GM03348 (cell line): ENCODE data around the gene FNIP1.
"Not testable (repeated sequence)": the region's sequence is repeated elsewhere in the genome, so short reads cannot be mapped to it uniquely, and the experiment has no call there.

Source experiments
- DNase-seq: peaks from one replicate; pipeline ENCODE4 v3.0.0; 2012; ENCODE audit warnings: low spot score

The FNIP1 gene

DNA sequence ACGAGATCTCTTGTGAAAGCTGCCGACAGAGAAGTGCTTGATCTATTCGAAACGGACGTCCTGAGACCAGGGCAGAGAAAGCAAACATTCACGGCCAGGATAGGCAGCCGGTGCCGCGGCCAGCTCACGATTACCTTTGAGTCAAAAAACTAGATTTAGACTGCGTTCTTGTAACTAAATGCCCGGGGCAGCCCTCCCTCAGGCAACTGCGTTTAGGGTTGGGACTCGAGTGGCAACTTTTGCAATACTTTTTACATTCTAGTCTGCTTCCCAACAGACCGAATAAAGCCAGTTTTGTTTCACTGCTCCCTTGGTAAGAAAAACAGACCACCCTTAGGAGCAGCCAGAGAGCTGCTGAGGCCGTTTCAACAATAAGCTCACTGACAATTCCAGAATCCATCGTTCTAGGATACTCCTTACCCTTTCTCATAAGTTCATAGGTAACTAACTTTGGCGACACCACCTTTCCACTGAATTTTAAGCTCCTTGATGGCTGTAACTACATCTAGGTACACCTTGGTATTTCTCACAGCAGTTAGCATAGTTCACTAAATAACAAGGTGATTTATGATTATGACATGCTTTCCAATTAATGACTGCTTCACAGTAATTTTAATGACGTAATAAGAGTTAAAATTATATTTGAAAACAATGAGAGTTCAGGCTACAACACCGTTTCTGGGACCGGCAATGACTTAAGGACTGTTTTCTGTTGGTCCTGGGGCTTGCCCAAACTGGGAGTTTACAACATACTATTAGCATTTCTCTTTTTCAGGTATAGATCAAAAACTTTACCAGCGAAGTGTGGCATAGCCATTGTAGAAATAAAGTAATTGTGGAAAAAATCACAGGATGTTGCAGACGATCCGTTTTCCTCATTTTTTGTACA lies 160.9 kb downstream of the FNIP1 start:
- no peak for DNase-seq

DNA sequence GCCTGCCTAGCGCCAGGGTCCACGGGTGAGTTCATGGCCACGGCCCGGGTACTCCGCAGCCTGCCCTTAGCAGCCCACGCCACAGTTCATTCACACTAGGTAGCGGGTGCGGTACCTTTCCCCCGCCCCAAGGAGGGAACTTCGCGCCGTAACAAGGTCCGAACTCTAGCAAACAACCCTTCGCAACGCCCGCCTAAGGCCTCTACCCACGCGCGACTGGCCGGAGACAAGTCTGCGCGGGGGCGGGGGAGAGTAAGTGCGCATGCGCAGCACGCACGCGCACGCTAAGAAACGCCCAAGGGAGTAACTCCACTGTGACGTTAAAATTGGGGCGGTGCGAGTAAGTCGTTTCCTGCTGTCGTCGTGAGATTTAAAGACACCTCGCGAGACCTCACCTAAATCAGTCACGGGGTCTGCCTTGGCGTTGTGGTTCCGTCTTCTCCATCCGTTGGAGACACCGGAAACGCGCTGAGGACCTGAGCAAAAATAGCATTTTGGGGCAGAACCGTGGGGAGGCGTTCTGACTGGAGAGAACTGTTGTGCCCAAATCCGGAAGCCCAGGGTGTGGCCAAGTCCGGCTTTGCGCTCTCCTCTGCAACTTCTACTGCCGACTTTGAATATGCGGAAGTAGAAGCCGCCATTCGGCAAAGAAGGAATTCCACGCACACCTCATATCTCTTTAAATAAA lies 161.7 kb downstream of the FNIP1 start, which contains the start of gene RAPGEF6:
RAPGEF6 (minus strand) TSS at position 234 of the 688 bp plus-strand sequence; CDS start at position 35, 199 bp downstream.
- DNase-seq, result peak; percentile 95

DNA sequence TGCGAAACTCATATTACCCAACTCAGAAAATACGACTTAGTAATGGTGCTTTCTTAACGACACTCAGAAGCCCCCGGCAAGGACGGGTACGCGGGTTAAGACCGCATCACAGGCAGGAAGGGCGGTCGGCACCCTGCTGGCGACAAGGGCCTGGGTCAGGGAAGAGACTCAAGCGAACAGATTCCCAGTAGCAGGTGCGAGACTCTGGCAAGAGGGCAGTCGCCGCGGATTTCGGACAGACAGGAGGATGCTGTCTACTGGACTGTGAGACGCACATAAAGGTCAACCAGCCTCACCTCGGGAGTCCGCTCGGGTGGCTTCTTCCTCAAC lies 162.2 kb downstream of the FNIP1 start:
- peak; percentile 51 for DNase-seq

DNA sequence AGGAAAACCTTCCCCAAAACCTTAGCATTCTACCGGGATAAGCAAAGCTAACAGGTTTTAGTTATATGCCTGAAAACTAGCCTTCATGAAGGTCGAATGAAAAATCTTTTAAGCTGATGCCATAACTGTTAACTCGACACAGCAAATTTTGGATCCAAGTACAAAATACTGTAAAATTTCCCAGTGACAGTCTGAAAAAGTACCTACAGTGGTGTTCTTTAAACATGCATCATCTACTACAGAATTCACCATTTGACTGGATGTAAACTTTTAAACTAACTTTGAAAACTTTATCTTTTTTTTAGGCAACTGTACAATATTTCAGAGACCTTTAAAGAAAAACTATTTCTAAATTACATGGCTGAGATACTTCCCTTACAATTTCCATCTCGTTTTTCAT lies 162.6 kb downstream of the FNIP1 start:
- DNase-seq, result no peak

DNA sequence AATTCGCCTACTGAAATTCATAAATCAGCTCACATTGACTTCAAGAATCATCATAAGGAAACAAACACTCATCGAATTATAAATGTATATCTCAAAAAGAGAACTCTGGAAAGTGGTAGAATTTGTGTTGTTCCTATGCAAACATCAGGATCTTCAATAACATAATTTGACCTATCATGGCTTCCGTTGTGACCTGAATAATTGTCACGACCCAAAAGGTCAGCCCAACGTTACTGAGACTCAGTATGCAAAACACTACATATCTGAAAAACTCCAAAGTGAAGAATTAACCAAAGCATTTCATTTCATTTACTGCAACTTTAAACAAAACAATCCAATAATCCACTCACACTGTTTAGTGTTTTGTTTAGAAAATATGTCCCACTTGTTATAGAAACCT lies 163.0 kb downstream of the FNIP1 start:
- DNase-seq, result no peak

DNA sequence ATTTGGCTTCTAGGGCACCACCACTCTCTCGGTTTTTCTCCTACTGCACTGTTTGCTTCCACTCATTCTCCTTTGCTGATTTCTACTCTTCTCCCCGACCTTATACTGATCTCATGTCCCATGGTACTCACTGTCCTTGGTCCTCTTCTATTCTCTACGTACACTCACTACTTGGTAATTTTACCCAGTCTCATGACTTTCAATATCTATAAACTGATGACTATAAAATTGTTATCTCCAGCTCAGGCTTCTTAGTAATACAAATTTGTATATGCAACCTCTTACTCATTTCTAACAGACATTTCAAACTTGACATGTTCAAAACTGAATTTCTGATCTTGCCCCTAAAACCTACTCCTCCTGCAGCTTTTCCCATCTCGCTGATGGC lies 165.9 kb downstream of the FNIP1 start:
- DNase-seq, result no peak

DNA sequence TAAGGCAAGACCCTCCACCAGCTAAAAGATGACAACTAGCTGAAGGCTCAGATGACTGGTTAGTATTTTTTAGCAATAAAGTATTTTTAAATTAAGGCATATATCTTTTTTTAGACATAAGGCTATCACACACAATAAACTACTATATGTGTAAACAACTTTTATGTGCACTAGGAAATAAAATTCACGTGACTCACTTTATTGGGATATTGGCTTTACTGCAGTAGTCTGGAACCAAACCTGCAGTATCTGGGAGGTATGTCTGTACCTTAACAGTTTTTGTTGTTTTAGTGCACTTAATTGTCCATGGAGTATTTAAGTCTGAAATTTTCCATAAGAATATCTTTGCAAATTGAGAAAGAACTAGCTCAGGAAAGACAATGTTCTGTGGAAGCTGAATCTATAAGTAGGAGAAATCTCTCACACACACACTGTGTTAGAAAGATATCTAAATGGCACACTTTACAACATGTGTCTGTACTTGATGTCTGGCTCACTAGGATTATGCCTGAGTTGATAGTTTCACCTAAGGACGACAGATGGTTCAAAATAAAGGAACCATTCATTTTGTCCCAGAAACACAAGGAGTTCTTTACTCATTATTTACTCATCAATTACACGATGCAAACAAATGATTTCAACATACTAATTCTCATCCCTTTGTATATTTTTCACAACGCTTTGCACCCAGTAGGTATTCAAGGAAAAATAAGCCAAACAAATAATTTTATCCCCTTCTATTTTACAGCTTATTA lies 166.4 kb downstream of the FNIP1 start:
- DNase-seq, result no peak

DNA sequence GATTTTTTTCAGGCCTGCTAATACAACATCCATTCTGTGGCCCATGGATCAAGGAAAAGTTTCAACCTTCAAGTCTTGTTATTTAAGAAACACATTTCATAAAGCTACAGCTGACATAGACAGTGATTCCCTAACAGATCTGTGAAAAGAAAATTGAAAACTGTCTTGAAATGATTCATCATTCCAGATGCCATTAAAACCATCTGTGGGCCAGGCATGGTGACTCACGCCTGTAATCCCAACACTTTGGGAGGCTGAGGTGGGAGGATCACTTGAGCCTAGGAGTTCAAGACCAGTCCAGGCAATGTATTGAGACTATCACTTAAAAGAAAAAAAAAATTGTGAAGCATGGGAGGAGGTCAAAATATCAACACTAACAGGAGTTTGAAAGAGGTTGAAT lies 167.8 kb downstream of the FNIP1 start:
- no peak for DNase-seq

DNA sequence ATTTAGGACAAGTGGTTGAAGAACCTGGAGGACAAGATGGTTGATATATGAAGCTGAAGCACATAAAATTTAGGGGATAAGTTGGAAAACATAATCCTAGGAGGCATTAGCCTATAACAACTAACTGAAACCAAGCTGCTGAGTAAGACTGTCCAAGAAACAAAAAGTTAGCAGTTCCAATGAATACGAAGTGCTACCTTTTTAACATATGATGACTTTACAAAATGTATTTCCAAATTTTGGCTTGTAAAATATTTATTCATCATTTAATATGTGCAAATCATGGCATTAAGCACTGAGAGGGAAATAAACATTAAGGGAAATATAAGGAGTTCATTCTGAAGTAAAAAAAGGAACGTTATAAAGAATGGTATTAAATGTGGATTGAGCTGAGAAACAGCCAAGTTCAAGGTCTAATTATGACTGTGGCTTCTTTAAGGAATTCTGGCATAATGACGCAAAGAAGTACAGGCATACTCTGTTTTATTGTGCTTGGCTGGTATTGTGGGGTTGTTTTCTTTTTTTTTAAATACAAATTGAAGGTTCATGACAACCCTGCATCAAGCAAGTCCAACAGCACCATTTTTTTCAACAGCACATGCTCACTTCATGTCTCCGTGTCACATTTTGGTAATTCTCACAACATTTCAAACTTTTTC lies 169.5 kb downstream of the FNIP1 start:
- DNase-seq, result no peak

DNA sequence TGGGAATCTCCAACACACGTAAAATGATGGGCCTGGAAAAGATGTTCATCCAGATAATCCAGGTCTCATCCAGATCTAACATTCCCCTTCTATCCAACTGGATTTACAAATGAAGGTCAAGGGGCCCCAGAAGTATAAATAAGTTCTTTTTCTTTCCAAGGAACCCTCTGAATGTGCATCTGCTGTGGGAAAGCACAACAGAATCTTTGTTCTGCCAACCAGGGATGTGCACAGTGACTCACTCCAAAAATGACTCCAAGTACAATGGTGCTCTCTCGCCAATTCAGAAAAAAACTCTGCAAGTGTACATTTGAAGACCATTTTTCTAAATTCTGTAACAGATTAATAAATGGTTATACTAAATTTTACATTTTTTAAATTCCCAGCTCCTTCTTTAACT lies 174.2 kb downstream of the FNIP1 start:
- DNase-seq, result peak; percentile 42

DNA sequence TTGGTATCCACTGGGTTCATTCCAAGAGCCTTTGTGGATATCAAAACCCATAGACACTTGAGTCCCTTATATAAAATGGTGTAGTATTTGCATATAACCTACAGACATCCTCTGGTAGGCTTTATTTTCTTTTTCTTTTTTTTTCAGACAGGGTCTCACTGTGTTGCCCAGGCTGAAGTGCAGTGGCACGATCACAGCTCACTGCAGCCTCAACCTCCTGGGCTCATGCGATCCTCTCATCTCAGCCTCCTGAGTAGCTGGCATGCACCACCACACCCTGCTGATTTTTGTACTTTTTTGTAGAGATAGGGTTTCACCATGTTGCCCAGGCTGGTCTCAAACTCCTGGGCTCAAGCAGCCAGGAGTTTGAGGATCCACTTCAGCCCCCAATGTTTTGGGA lies 175.7 kb downstream of the FNIP1 start:
- DNase-seq, result not testable (repeated sequence)

DNA sequence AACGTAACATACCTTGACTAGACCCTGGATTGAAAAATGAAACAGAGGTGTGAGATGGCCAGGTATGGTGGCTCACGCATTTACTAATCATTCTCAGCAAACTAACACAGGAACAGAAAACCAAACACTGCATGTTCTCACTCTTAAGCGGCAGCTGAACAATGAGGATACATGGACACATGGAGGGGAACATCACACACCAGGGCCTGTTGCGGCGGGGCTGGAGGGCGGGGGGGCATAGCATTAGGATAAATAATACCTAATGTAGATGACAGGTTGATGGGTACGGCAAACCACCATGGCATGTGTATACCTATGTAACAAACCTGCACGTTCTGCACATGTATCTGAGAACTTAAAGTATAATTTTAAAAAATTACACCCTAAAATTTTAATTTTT lies 177.7 kb downstream of the FNIP1 start:
- DNase-seq, result no peak

DNA sequence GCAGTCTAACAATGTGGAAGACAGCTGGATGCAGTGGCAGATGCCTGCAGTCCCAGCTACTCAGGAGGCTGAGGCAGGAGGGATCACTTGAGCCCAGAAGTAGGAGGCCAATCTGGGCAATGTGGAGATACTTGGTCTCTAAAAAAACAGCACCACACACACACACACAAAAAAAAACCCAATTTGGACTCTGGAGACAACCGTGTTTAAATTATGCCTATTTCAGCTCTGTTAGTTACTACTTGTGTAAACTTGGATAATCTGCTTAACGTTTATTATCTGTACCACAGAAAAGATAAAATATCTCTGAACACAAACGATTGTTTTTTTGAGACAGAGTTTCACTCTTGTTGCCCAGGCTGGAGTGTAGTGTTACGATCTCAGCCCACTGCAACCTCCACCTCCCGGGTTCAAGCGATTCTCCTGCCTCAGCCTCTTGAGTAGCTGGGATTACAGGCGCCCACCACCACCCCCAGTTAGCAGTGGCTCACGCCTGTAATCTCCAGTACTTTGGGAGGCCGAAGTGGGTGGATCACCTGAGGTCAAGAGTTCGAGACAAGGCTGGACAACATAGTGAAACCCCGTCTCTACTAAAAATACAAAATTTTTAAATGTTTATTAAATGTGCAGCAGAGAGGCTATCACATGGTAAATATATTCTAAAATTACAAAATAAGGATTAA lies 179.5 kb downstream of the FNIP1 start:
- no peak for DNase-seq

DNA sequence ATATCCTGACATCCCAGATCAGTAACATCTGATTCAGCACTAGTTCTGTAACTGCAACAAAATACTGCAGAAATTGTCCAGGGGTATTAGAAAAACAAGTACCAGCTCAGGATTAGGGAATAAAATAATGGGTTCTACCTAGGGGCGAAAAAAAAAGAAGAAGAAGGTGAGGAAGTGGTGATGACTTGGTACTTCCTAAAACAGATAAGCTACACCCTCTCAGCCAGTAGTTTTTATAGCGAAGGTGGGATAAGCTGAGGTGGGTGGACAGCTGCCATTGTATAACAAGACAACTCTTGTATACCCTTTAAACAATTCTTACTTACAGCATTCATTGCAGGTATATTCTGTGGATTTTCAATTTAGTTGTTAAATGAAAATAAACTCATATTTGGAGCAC lies 180.9 kb downstream of the FNIP1 start:
- DNase-seq, result no peak

DNA sequence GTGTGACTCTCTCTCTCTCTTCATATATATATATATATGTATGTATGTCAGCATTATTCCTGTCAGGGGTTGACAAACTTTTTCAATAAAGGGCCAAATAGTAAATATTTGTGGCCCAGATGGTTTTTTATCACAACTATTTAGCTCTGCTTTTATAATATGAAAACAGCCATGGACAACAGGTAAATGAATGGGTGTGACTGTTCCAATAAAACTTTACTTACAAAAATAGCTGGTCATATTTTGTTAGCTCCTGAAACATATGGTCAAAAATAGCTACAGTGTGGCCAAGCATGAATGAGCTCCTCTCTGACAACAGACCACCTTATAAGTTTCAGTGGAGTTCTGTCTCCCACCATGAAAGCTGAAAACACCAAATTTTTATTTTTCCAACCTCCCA lies 183.4 kb downstream of the FNIP1 start:
- DNase-seq, result no peak

DNA sequence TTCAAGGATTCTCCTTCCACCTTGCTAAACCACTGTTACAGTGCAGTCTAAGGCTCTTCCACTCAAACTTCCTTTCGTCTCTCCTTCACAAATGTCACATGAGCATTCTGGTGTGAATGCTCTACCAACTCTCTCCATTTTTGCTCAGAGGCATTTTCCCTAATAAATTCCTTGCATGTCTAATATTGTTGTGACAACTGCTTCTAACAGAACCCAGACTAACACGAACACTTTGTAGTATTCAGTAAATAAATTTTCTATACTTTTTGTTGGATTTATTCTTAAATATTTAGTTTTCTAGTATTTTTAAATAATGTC lies 185.8 kb downstream of the FNIP1 start:
- no peak for DNase-seq

DNA sequence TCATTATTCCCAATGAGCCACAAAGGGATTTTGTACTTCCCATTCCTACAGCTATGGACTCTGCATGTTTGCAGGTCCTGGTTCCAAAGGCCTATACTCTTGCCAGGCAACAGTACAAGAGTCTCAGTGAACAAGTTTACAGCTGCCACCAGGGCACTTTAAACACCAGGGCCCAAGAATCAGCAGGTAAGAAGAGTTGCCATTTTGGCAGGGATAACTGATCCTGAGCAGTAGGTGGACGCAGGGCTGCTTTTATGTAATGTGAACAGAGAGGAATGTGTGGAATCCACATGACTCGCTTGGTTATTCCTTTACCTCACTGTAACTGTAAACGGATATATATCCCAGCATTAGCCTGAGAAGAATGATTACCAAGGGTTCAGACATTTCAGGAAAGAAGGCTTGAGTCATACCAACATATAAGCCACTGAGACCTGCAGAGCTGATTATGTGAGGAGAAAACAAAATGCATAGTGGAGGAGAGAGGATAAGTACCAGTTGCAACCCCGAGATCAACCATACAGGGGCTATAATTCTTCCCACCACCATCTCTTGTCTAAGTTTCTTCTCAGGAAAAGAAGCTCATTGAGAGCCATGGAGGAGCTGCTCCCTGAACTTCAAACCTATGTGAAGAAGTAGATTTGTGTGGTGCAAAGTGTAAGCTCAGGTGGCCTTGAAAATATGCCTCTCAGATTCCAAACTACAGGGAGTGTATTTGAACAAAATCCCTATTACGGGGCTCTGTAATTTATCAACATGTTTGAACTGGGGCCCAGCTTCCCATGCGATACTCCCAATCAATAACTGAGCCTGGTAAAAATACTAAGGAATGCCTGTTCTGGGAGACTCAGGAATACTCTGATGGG lies 186.4 kb downstream of the FNIP1 start:
- DNase-seq, result peak; percentile 52

DNA sequence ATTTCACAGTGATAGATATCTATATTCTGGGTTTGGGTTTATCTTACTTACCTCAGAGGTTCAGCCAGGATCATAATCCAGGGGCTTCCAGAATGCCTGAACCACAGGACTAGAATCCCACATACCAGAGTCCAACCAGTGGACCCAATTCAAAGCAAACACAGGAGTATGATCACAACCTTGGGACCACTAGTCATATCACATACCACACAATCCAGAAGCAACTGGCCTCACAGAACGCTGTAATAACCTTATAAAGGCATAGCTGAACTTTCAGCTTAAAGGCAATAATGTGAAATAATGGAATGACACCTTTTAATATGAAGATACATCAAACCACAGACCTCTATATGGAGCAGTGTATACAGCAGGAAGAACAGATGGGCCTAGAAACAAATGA lies 187.0 kb downstream of the FNIP1 start:
- no peak for DNase-seq

DNA sequence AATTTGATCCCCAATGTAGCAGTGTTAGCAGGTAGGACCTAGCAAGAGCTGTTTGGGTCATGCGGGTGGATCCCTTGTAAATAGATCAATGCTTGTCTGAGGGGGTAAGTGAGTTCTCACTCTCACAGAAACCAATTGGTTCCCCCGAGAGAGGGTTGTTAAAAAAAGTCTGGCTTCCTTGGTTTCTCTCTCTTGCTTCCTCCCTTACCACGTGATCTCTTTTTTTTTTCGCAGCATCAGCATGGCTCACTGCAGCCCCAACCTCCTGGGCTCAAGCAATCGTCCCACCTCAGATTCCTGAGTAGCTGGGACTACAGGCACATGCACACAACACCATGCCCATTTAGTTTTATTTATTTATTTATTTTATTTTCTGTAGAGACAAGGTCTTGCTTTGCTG lies 188.2 kb downstream of the FNIP1 start:
- DNase-seq, result no peak

DNA sequence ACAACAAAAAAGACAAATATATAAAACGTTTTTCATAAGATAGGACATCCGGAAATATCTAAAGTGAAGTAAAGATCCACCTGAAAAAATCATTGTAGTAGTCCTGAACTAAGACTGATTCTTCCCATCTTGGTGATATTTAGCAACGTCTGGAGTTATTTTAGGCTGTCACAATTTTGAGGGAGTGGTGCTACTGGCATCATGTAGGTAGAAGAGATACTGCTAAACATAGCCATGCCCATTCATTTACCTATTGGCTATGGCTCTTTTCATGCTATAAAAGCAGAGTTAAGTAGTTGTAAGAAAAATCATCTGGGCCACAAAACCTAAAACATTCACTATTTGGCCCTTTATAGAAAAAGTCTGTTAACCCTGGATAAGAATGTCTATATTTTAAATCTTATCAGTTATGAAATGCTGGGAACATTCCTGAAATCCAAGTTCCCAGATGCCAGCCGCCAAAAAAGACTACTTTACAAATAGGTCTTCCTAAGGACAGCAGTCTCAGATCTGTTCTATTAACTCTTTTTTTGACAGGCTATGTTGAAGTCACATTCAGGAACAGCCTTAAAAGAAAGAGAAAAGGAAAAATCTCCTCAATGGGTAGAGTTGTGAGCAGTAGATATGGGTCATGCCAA lies 188.8 kb downstream of the FNIP1 start:
- no peak for DNase-seq
